ENCODE data around the gene SNORC. TPM values are rescaled to one million over a fixed set of nuclear protein-coding genes. Genes with fewer than 3 reads are reported as not detected.

SNORC gene
- polyA plus RNA-seq, 1 experiment: 0.25 TPM

DNA sequence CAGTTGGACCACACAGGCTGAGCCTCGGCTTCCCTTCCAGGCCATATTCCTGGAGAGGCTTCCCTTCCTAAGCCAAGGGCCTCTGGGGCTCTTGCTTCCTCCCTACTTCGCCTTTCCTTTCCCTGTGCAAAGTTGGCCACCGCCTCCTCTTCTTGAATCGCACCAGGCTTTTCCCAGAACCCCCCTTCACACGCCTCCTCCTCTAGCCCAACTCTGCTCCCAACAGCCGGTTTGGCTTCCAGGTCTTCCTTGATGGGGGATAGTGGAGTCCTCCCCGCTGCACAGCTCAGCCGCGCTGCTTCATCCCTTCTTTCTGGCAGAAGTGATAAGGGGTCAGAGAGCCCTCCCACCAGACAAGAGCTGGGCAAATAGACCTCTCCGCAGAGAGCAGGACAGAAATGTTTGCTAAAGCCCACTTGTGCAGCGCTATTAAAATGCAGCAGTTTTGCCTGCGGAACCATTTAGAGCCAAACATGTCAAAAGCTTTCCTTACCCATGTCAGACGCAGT is 56.4 kb downstream of the SNORC start:
- Histone ChIP-seq H3K4me3 (ENCODE audit: low read depth, low read length) (no peak overlapping the region), H3K36me3 (ENCODE audit: control insufficient read depth, insufficient read depth, low read length) (no peaks in the 10 kb centered on the region), H3K27me3 (ENCODE audit: control insufficient read depth, insufficient read depth, low read length) (peaks cover 36% of the 10 kb centered on the region)
- no peak for TF ChIP-seq CTCF (IDR thresholded peaks at IDR 0.05; ENCODE audit: insufficient read depth, low read depth, low read length)
- no peak for DNase-seq (ENCODE audit: low read depth)
- ChIA-PET CTCF (no interaction called here), POLR2A (no interaction called here)

DNA sequence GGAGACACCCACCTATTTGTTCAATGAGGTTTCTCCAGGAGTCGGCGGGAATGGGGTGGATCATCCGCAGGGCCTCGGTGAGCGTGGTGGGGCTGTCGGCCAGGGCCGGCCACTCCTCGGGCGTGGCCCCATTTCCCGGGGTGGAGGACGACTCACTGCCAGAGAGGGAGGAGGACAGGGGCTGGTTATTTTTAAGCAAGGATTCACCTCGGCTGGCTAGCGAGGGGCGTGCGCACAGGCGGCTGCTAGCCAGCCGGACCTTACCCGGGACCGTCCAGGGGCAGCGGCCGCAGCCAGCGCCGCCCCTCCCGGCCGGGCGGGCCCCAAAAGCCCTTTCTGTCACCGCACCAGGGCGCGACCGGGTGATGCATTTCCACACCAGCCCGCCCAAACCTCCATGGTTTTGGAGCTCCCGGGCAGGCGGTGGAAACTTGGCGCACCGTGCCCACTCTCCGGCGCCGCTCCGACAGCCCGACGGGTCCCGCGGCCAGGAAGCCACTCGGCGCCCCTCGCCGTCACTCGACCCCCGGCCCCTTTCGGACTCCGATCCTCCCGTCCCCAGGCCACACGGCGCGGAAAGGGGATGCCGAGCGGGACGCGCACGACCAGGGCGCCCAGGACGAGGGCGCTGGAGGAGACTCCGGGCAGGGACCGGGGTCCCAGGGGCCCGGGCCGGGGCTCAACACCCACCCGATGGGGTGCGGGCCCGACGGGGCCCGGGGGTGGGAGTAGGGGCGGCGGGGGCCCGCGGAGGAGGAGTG is 57.1 kb downstream of the SNORC start:
- H3K27me3 ChIP-seq (ENCODE audit: control insufficient read depth, insufficient read depth, low read length): peaks cover 36% of the 10 kb centered on the region
- CTCF ChIA-PET: no interaction called here
- no peak overlapping the region for H3K4me3 ChIP-seq (ENCODE audit: low read depth, low read length)
- TF ChIP-seq CTCF (IDR thresholded peaks at IDR 0.05; ENCODE audit: insufficient read depth, low read depth, low read length): no peak
- POLR2A ChIA-PET: no interaction called here
- H3K36me3 ChIP-seq (ENCODE audit: control insufficient read depth, insufficient read depth, low read length): no peaks in the 10 kb centered on the region
- no peak for DNase-seq (ENCODE audit: low read depth)

DNA sequence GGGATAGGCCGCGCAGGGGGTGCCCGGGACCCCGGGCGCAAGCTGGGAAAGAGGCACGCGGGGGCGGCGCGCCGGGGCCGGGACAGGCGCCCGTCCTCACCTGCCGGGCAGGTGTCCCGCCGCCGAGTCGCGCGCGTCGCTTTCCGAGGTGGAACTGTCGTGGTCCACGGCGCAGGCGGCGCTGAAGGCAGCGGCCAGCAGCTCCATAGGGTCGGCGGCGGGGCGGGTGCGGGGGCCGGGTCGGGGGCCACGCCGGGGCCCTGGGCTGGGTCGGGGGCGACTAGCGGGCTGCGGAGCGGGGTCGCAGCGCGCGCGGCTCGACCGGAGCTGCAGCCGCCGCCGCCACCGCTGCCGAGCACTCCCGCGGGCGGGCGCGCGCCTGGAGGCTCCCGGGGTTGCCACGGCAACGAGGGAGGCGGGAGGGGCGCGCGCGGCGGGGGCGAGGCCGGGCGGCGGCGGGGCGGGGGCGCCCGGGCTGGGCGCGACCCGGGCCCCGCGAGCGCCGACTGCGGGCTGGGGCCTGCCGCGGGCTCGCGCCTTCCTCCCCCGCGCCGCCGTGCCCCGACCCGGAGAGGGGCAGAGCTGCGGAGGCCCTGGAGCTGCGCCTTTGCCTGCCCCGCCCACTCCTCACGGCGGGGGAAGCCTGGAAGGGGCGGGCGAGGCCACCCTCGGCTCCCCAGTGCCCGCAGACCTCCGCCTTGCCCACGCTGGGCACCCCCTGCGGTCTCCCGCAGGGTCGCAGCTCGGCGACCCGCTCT is 57.9 kb downstream of the SNORC start:
- H3K27me3 ChIP-seq (ENCODE audit: control insufficient read depth, insufficient read depth, low read length): peaks cover 36% of the 10 kb centered on the region
- no peak for DNase-seq (ENCODE audit: low read depth)
- ChIA-PET CTCF (no interaction called here), POLR2A (no interaction called here)
- no peak for TF ChIP-seq CTCF (IDR thresholded peaks at IDR 0.05; ENCODE audit: insufficient read depth, low read depth, low read length)
- no peak overlapping the region for H3K4me3 ChIP-seq (ENCODE audit: low read depth, low read length)
- no peaks in the 10 kb centered on the region for H3K36me3 ChIP-seq (ENCODE audit: control insufficient read depth, insufficient read depth, low read length)

Small RNA genes within 50 kb of the gene (small RNA-seq; reads per million reads assigned to genes)
- not detected for gene RF00019 (ENCODE audit: insufficient read length, low read depth, low replicate concordance)

Other genes with a start within 250 kb of the SNORC start
- gene EFHD1, start 236.7 kb upstream of the SNORC start, polyA plus RNA-seq (2011; rRNA removed): 60.0 and 76.5 TPM in 2 replicates
- gene GIGYF2, start 172.9 kb upstream of the SNORC start, polyA plus RNA-seq (2011; rRNA removed): 24.9 and 28.0 TPM in 2 replicates
- not detected in 2 replicates for gene KCNJ13, start 93.7 kb upstream of the SNORC start, polyA plus RNA-seq (2011; rRNA removed)
- 0.11 and 0.23 TPM in 2 replicates for gene NGEF, start 143.0 kb downstream of the SNORC start, polyA plus RNA-seq (2011; rRNA removed)
- gene NEU2, start 162.4 kb downstream of the SNORC start, polyA plus RNA-seq (2011; rRNA removed): not detected in 2 replicates
- 0.26 and 0.38 TPM in 2 replicates for gene INPP5D, start 190.1 kb downstream of the SNORC start, polyA plus RNA-seq (2011; rRNA removed)